Uterus (tissue), 2 donors: ENCODE results near the gene EEA1.

ENCODE experiments used
- CTCF ChIP-seq, 4 experiments: fragments of 200-600 bp in 2 of 4; fragments of 450-650 bp in 2 of 4; sonication (generic) in 2 of 4; IDR thresholded peaks; one replicate each; pipeline ENCODE4 v1.5.1; 2016 to 2019; ENCODE audit warnings: antibody characterized with exemption in 4 of 4, mild to moderate bottlenecking in 2 of 4, moderate library complexity in 1 of 4
- POLR2A ChIP-seq, 2 donors: fragments of 450-650 bp; IDR thresholded peaks; one replicate each; pipeline ENCODE4 v1.6.1; 2016; ENCODE audit warnings: antibody characterized with exemption in 2 of 2, mild to moderate bottlenecking in 1 of 2, moderate library complexity in 1 of 2

DNA sequence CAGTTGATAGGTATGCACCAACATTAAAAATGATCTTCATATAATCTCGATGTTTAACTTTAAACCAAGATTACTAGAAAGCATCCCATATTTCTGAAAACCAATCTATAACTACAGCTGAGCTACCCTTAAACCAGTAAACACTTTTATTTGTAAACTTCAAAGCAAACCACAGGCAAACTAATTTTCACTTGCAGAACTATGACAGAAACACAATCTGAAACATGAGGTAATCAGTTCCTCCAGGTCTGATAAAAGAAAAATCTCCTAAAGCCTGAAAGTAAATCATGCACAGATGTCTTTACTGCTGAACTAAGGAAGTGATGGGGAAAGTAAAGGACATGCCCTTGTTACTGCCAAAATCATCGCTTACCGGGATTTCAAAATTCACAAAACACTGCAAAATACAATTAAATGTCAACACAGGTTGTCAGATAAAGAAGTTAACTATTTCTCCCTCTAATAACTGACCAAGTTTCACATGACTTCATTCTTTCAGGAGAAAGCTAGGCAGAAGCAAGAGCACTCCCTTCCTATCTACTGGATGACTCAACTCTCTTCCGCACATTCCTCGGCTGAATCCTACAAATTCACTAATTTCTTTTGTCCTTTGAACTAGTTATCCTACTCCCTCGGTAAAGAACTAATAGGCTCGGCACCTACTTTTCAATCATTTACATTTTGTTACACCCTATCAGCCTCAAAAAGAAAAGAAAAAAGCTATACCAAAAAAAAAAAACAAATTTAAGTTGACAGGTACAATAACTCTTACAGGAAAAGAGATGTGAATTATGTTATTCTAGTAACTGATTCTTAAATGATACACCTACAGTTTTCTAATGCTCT lies 1.4 kb downstream of the EEA1 start:
- TF ChIP-seq CTCF (IDR thresholded peaks at IDR 0.05) (no peak), POLR2A (IDR thresholded peaks at IDR 0.05) (no peak)
